HG02623 (cell line): ENCODE data around the gene CHST9.
"Not testable (repeated sequence)": the region's sequence is repeated elsewhere in the genome, so short reads cannot be mapped to it uniquely, and the experiment has no call there.

ENCODE experiments used
- ATAC-seq: cut with Tn5 transposase; IDR thresholded peaks from one replicate; pipeline ENCODE4 v1.9.1; 2021; ENCODE audit warnings: moderate library complexity; ENCODE audit not compliant: unreplicated experiment

CHST9 gene

GRCh38 chr18:27108842-27109241, 76.3 kb downstream of the CHST9 start:
- no peak for ATAC-seq

DNA sequence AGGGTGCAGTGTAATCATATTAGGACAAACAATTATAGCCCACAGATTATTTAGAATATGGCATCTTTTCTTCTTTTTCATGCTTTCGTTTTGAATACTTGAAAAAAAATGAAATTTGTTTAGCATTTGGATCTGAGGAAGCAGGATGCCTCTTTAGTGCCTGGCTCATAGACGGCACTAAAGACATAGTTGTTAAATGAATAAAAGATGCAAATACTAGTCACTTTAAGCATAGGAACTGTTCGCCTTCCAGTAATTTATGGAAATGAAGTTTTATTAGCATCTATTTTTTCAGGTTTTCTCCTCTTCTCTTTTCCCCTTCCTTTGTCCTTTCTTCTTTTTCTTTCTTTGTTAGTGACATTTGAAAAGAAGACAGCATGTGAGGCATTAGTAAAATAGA, 80.4 kb downstream of the CHST9 start:
- no peak for ATAC-seq

GRCh38 chr18:27094621-27095020, 90.5 kb downstream of the CHST9 start:
- no peak for ATAC-seq

DNA sequence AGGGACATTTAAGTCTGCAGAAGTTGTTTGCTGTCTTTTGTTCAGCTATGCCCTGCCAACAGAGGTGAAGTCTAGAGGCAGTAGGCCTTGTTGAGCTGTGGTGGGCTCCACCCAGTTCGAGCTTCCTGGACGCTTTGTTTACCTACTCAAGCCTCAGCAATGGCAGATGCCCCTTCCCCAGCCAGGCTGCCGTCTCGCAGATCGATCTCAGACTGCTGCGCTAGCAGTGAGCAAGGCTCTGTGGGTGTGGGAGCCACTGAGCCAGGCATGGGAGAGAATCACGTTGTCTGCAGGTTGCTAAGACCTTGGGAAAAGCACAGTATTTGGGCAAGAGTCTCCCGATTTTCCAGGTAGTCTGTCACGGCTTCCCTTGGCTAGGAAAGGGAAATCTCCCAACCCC, 91.8 kb downstream of the CHST9 start:
- not testable (repeated sequence) for ATAC-seq

DNA sequence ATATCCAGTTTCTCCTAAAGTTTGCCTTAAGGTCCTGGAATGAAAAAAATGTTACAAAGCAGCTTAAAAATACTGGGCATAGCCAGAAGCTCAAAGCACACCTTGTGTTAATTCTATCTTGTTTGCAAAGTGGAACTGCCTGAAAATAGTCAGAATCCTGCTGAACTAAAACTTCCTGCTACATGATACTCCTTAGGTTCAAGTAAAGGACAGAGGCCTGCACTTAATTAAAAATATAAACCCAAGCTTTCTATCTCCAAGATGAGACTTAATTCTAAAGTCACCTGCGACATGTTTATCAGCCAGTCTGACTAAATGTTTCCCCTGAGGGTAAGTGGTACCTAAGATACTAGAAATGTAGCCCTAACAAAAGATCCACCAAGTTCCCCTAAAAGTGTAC, 103.4 kb downstream of the CHST9 start:
- ATAC-seq: no peak

GRCh38 chr18:27075828-27076227, 109.3 kb downstream of the CHST9 start:
- ATAC-seq: no peak

DNA sequence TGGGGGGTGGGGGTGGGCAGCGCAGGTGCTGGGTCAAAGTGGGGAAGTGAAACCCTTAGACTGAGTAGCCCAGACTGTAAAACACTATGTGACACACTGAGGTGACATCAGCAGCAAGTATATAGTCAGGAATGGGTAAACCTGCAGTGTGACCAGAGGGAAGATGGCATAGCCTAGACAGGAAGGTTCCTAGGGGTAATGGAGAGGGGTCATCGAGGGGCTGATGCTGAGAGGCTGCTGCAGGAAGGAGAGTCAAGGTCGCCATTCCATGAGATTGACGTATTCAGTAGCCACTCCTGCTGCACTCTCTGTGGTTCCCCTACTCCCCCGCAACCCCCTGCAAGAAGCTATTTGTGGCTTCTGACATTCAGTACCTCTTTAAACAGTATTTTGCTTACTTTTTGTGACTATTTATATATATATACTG, 111.7 kb downstream of the CHST9 start:
- ATAC-seq: peak; percentile 96

DNA sequence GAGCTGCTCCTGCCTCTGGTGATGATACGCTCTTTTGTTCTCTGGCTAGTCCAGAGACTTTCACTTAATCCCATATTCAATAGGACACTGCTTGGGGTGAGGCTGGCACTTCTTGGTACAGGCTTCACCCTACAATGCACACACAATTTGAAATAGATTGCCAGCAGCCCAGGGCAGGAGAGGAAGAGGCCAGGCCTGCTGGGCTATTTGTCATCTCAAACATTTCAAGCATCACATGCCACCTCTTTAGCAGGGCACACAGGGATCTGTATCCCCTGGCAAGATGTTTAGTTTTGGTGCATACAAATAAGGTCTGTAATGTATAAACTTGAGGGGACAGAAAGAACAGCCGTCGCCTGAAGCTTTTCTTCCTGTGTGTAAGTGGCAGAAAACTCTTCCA, 120.4 kb downstream of the CHST9 start:
- ATAC-seq: no peak

GRCh38 chr18:27062802-27063201, 122.3 kb downstream of the CHST9 start:
- no peak for ATAC-seq

DNA sequence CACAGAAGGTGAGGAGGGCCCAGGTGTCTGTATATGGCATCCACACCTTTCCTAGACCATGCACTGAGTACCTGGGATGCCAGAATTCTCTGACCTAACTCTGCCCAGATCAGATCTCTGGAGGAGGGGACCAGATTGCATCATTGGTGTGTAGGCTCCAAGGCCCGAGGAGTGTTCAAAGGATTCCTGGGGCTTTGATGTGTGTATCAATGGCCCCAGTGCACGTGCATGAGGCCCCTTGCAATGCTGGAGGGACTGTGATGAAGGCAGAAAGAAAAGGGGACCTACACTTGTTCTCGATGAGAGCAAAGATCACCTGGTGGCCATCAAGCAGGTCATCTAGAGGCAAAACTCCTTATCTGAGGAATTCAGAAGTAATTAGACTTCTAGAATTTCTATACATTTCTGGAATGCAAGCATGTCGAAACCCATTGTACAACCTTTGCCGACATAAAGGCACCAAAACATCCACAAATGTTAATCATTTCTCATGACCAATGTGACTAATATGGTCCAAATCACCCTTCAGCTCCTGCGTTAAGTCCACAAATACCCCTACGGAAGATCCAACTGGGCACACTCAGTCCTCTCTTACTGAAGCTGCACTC, 123.5 kb downstream of the CHST9 start:
- ATAC-seq: no peak

DNA sequence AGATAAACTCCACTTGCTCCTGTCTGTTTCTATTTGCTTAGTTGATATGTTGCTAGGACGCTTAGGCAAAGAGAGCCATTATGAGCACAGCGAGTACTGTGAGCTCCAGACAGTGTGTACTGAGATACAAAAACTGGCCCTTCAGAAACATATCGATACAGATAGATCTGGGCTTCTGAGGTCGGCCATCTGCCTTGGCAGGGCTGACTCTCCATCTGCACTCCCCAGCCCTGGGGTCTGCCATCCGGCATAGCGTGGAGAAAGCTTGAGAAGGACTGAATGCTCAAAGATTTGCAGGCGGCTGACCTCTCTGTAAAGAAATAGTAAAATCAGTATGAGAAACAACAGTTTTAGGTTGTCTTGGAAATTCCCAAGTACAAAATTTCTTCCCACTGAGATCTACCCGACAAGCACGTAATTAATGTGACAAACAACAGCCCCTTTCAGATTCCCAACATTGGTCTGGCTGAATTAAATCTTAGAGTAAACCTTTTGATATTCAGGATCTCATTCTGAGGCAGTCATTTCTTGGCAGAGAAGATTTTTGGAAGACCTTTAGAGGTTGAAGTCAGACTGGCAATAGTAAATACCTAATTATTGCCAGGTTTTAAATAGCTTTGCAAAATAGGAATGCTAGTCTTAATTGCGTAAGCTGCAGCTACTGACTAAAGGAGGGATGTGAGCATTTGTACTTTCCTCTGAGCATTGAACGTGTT, 127.4 kb downstream of the CHST9 start:
- no peak for ATAC-seq

- no peak for ATAC-seq
These were observed 130.2 kb downstream of the CHST9 start for GRCh38 chr18:27054926-27055325.

DNA sequence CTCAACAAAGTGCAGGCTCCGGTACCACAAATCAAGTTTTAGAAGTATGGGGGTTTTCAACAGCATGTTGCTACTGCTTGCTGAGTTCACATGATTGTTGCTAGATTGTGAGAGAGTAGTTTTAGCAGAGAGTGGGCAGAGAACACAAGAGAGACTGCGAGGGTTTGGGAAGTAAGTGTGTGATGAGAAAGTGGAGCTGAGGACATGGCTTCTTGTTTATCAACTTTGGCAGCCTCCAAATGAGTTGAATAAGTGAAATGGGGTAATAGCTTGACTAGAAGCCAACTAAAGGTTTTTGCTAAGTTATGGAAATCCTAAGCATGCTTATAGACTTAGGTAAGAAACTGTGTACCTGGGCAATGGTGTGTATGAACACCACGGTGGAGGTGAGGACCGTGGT, 135.1 kb downstream of the CHST9 start:
- ATAC-seq: no peak

- ATAC-seq: no peak
These were observed 139.8 kb downstream of the CHST9 start for GRCh38 chr18:27045342-27045741.

- ATAC-seq: no peak
These were observed 142.9 kb downstream of the CHST9 start for GRCh38 chr18:27042177-27042576.

DNA sequence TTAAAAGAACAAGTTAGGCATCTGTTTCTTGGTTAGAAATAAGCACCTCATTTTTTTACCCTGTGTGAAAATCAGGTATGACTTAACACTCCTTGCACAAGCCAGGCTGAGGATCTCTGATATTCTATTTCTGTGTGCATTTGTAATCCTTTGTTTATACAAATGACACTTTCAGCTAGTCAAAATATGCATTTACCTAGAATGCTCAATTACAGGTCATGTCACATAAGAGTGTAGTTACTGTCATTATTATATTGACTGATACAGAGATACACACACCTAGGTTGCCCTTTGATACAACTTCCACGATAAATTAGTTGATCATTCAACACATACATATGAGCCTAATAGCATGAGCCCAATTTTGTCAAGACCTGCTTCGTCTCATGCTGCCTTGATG, 144.3 kb downstream of the CHST9 start:
- no peak for ATAC-seq

- no peak for ATAC-seq
These were observed 151.4 kb downstream of the CHST9 start for GRCh38 chr18:27033722-27034121.

DNA sequence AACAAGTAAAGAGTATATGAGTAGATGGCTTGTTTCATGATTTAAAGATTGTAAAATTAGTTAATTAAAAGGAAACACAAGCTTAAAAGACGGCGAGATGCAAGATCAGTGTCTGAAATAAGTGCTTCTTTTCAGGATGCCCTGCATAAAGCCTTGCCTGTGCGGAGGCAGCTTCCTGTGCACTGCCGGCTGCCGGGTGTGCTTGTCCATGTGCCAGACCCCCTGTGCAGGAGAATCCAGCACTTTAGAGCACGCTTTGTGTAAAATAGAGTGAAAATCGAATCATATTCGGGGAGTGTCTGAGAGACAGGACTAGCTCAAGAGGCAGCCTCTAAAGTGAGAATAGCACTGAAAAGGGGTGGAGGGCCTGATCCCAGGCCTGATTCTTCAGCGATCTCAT, 154.7 kb downstream of the CHST9 start:
- no peak for ATAC-seq

GRCh38 chr18:27022477-27022876, 162.6 kb downstream of the CHST9 start:
- ATAC-seq: no peak

DNA sequence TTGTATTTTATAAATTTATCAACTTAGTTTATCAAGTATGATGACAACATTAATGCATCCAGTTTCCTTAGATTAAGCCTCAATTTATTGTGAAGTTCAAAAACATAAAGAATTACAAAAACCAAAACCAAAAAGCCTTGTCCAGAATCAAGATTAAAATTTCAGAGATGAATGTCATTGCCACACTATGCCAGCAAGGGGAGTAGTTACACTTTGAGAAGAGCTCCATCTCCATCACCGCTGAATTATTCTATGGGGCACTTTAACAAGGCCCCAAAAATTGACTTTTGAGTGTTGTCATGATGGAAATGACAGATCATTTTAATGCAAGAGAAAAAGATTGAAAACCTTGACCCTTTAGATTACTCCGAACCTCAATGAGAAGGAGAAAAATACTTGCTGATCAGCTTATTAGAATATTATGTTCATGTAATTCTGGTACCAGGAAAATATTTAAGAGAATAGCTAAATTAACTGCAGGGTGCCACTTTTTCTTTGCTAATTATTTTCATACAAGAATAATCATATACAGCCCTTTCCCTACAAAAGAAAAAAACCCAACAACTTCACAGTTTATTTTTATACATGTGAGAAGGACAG, 167.1 kb downstream of the CHST9 start:
- ATAC-seq: no peak

DNA sequence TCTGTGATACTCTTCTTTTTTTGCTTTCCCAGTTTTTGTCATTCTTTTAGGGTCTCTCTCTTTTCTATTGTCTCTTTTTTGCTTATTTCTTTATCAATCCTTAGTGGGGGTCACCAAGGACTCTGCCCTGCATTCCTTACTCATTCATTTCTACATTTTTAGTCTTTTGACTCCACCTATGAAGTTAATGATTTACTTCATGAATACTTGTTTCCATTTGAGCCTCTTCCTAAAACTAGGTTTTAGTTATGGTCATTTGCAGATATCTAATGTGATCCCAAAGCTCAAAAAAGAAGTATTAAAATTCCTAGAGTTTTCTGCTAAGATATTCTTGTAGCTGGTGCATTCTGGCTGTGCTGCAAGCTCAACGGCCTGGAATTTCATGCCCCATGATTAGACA, 170.3 kb downstream of the CHST9 start:
- no peak for ATAC-seq

DNA sequence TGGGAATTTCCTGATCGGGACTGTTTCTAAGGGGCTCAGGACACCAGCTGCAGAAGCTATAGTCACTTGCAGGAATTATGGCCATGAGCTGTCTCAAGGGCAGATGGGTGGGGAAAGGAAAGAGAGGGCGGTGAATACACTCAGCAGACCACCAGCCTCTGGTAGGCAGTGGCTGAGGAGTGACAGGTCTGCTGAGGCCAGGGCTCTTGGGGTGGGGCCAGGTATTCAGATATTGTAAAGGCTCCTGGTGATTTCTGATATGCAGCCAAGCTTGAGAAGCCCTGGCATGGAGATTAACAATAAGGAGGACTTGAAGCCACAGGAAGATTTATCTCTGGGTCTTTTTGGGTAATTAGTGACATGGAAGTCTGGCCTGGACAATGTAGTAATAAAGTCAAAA, 174.3 kb downstream of the CHST9 start:
- no peak for ATAC-seq
